Large intestine (tissue), 3 donors: ENCODE results near the gene POLE. TPM values are rescaled to one million over a fixed set of nuclear protein-coding genes. Genes with fewer than 3 reads are reported as not detected.

Experiments used
- DNase-seq, 2 donors: peaks; one replicate each; pipeline versions ENCODE4 v3.0.0 to v3.0.0-alpha.2; 2013
- H3K27ac ChIP-seq: one replicate; pipeline ENCODE4 v1.5.1; 2013; ENCODE audit warnings: low read length
- H3K27me3 ChIP-seq: 2 replicates; pipeline ENCODE4 v1.6.1; 2013; ENCODE audit warnings: low read length; ENCODE audit not compliant: control insufficient read depth, insufficient read depth
- H3K36me3 ChIP-seq: 2 replicates; pipeline ENCODE4 v1.6.1; 2013; ENCODE audit warnings: low read length; ENCODE audit not compliant: control insufficient read depth, insufficient read depth
- H3K4me1 ChIP-seq: one replicate; pipeline ENCODE4 v1.6.1; 2013; ENCODE audit warnings: low read length; ENCODE audit not compliant: control insufficient read depth, insufficient read depth
- H3K4me3 ChIP-seq: one replicate; pipeline ENCODE4 v1.5.1; 2013; ENCODE audit warnings: low read length
- H3K9me3 ChIP-seq: one replicate; pipeline ENCODE4 v1.6.1; 2013; ENCODE audit warnings: mild to moderate bottlenecking, low read depth, low read length, moderate library complexity; ENCODE audit not compliant: control insufficient read depth
- WGBS: methylation state at CpG from one replicate; pipeline ENCODE4 v1.1.5; 2013; ENCODE audit warnings: low lambda C conversion rate; ENCODE audit not compliant: insufficient coverage; 5-methylcytosine and 5-hydroxymethylcytosine counted together
- polyA plus RNA-seq: library from polyadenylated mRNA; unstranded; fragments of 120-200 nt; gene quantifications from one replicate; pipeline ENCODE4 v1.2.1, GENCODE V29; 2013

Gene POLE
- polyA plus RNA-seq, 1 donor = 48.1 TPM

DNA sequence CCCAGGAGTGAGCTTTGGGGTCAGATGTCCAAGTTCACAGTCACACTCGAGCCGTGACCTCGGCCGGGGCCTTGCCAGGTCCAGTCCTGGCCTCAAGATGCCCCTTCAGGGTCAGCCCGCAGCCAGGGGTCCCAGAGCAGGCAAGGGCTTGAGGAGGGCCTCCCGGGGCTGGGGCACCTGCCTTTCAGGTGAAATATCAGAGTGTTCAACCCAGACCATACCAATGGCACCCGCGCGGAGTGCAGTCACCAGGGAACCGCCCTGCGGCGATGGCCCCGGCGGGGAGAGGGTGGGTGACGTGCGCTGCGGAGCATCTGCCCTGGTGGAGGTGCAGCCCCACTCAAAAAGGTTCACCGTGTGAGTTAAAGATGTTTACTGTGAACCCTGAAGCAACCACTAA is 93.6 kb downstream of the POLE start:
- peak overlapping the region; percentile 43 for H3K27ac ChIP-seq
- no CpG with 5 or more reads among the region's 18 CpGs for WGBS

DNA sequence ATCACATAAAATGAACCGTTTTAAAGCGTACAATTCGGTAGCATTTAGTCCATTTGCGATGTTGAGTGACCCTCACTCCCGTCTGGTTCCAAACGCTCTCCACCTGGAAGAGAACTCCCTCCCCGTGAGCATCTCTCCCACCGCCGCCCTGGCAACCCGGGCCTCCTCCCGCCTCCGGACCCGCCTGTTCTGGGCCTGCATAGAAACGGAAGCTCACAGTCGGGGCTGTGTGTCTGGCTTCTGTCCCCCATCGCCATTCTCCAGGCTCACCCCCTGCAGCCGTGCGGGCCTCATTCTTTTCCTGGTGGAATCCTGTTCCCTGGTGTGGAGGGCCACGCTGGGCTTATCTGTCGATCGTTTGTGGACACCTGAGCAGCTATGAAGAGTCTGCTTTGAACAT is 94.1 kb downstream of the POLE start:
- WGBS = 89% methylated on average over 4 of the region's 21 CpGs
- no peak overlapping the region for H3K4me3 ChIP-seq
- peaks cover 10% of the 10 kb centered on the region for H3K27me3 ChIP-seq
- H3K9me3 ChIP-seq = no peaks in the 10 kb centered on the region
- DNase-seq = no peak
- no peaks in the 10 kb centered on the region for H3K36me3 ChIP-seq
- no peak overlapping the region for H3K27ac ChIP-seq
- peaks cover 8% of the 10 kb centered on the region for H3K4me1 ChIP-seq

More for the DNA sequence above, 93.6 kb downstream of the POLE start:
- Histone ChIP-seq H3K27me3 (peaks cover 10% of the 10 kb centered on the region), H3K36me3 (no peaks in the 10 kb centered on the region), H3K4me3 (no peak overlapping the region), H3K9me3 (no peaks in the 10 kb centered on the region), H3K4me1 (peaks cover 8% of the 10 kb centered on the region)
- DNase-seq = no peak

DNA sequence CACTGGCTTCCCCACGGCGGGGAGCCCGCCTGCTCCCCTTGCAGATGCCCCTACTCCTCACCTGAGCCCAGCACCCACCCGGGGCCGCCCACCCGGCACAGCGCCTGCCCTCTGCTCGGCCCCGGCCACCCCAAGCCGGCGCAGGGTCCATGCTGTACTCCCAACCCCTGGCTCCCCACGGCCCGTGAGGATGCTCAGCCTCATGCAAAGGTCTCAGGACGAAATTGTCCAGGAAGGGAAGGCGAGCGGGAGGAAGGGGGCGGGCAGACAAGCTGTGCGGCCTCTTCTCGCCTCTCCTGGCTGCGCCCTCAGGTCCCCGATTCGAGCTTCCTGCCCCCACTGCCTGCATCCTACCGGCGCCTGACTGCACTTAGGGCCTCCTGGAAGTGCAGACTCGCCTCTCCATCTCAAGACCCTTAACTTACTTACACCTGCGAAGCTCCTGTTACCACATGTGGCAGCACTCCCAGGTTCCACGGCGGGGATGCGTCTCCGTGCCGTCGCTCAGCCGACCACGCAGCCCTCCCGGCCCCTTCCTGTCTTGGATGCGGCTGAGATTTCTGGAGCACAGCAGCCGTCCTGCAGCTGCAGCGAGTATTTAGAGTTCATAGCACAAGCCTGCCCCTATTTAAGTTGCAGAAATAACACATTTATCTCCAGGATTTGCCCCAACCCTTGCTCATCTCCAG is 94.7 kb downstream of the POLE start:
- no CpG with 5 or more reads among the region's 38 CpGs for WGBS
- Histone ChIP-seq H3K36me3 (no peaks in the 10 kb centered on the region), H3K9me3 (no peaks in the 10 kb centered on the region), H3K27me3 (peaks cover 10% of the 10 kb centered on the region), H3K4me1 (peaks cover 6% of the 10 kb centered on the region), H3K4me3 (no peak overlapping the region), H3K27ac (no peak overlapping the region)
- no peak for DNase-seq

DNA sequence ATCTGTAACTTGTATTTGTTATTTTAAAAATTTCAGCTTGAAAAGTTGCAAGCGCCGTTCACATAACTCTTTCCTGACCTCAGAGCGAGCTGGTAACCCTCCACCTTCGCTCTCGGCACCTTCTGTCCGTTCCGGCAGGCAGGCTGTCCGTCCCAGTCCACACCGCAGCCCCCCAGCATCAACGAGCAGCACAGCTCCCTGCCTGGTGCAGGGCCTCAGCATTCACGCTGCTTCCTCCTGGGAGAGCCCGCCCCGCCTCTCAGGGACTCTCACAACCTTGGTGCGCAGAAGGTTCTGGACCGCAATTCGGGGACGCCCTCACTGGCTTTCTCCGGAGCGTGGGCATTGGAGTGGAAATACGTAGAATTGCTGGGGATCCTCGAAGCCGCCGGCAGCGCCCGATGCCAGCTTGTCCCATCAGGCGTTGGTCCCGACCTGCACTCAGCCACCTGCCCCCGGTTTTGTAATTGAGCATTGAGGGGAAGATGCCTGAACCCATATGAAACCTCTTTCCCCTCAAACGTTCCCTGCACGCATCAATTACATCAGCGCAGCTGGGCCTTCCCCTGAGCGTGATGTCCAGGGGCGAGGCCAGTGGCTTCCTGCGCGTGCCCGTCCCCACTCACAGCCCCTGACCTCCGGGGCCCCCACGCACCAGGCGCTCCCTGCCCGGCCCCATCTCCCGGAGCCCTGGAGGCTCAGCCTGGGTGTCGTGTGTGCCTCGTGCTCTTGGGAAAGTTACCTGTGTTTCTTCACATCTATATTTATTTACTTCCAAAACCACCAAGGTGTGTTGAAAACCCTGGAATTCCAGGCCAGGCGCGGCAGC is 95.8 kb downstream of the POLE start:
- no peak overlapping the region for H3K4me3 ChIP-seq
- peaks cover 10% of the 10 kb centered on the region for H3K27me3 ChIP-seq
- 100% methylated on average over 2 of the region's 45 CpGs for WGBS
- no peak for DNase-seq
- H3K36me3 ChIP-seq = no peaks in the 10 kb centered on the region
- no peak overlapping the region for H3K27ac ChIP-seq
- peaks cover 5% of the 10 kb centered on the region for H3K4me1 ChIP-seq
- H3K9me3 ChIP-seq = no peaks in the 10 kb centered on the region

DNA sequence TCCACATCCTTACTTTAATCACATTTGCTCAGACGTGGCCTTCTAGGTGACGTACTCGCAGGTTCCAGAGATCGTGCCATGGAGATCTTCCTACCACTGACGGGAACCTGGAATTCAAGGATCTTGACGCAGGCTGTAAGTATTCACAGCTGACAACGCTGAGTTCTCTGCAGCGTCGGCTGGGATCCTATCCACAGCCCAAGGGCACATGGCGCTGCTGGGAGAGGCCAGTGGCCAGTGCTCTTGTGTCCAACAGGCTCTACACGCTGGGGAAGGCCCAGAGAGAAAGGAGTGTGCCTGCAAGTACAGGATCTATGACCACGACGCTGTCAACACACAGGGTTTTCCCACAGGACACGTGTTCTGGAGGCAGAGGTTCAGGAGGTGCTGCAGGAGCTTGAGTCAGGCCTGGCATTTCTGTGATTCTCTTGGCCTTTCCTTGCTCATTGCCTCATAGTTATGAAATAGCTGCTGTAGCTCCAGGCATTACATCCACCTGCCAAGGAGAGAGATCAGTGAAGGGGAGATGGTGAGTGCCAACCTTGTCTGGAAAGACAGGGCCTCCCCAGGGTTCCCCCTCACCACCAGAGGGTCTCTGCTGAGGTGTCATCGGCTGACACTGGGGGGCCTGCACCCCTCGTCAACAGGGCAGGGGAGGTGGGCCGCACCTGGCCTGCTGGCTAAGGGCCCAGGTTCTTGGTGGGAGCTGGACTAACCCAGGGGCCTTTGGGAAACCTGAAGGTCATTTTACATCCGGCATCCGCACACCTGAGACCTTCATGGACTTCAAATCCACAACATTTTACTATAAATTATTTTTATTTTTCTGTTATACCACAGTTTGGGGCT is 98.1 kb downstream of the POLE start:
- Histone ChIP-seq H3K27me3 (peaks cover 3% of the 10 kb centered on the region), H3K4me1 (peaks cover 5% of the 10 kb centered on the region), H3K9me3 (peaks cover 6% of the 10 kb centered on the region), H3K4me3 (no peak overlapping the region), H3K27ac (no peak overlapping the region), H3K36me3 (peaks cover under 1% of the 10 kb centered on the region)
- WGBS = no CpG with 5 or more reads among the region's 19 CpGs
- no peak for DNase-seq

DNA sequence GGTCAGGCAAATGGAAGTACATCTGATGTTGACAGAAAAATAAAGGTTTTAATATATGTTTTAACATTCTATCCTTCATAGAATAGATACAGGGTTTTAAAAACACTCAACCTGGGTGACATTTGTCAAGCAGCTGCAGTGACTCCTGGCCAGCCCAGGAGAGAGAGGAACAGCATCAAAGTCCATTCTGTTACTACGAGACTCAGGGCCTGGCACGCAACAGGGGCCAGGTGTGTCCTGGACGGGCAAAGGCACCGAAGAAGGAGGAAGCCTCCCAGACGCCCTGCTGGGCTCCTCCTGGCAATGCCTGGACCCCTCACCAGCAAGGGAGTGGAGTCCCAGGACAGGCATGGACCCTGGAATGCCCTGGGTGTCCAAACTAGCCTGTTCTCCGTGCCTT is 98.8 kb downstream of the POLE start:
- H3K4me3 ChIP-seq = no peak overlapping the region
- peaks cover under 1% of the 10 kb centered on the region for H3K4me1 ChIP-seq
- peaks cover 6% of the 10 kb centered on the region for H3K9me3 ChIP-seq
- no CpG with 5 or more reads among the region's 6 CpGs for WGBS
- no peak overlapping the region for H3K27ac ChIP-seq
- H3K27me3 ChIP-seq = peaks cover 3% of the 10 kb centered on the region
- H3K36me3 ChIP-seq = peaks cover 3% of the 10 kb centered on the region
- no peak for DNase-seq

DNA sequence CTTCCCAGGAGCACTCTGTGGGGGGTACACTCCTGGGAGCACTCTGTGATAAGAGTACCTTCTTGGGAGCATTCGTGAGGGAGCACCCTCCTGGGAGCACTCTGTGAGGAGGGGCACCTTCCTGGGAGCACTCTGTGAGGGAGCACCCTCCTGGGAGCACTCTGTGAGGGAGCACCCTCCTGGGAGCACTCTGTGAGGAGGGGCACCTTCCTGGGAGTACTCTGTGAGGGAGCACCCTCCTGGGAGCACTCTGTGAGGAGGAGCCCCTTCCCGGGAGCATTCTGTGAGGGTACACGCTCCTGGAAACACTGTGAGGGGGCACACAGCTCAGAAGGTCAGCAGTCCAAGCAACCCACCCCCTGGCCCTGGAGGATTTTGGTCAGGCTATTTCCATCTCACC is 99.4 kb downstream of the POLE start:
- Histone ChIP-seq H3K27ac (no peak overlapping the region), H3K36me3 (peaks cover 3% of the 10 kb centered on the region), H3K4me1 (no peaks in the 10 kb centered on the region), H3K4me3 (no peak overlapping the region), H3K27me3 (peaks cover 3% of the 10 kb centered on the region), H3K9me3 (peaks cover 8% of the 10 kb centered on the region)
- WGBS = no CpG with 5 or more reads among the region's 3 CpGs
- DNase-seq = no peak

DNA sequence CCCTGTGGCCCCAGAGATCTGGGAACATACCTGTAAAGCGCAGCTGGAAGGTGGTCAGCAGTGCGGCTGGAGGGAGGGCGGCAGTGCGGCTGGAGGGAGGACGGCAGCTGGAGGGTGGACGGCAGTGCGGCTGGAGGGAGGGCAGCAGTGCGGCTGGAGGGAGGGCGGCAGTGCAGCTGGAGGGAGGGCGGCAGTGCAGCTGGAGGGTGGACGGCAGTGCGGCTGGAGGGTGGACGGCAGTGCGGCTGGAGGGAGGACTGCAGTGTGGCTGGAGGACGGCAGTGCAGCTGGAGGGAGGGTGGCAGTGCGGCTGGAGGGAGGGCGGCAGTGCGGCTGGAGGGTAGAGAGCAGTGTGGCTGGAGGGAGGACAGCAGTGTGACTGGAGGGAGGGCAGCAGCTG is 100.2 kb downstream of the POLE start:
- WGBS = no CpG with 5 or more reads among the region's 18 CpGs
- no peak overlapping the region for H3K4me3 ChIP-seq
- DNase-seq = no peak

DNA sequence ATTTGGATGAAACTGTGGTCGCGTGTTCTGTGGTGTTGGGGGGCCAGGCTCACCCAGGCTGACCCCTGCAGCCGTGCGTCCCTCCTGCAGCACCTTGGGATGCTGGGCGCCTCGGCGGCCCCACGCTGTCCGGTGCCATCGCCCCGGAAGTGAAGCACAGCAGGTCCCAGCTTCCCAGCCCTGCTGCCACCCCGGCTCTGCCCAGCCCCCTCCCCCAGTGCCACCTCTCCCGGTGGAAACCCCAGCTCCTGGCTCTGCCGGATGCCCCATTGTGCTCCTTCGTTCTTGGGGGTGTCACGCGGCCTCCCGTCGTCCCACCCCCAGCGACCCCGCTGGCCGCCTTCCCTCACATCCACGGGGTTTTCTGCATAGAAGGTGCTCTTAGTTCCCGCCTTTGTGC is 102.0 kb downstream of the POLE start:
- H3K27me3 ChIP-seq = peaks cover 8% of the 10 kb centered on the region
- no peak overlapping the region for H3K27ac ChIP-seq
- H3K9me3 ChIP-seq = peaks cover 16% of the 10 kb centered on the region
- H3K36me3 ChIP-seq = peaks cover 18% of the 10 kb centered on the region
- DNase-seq = no peak
- no CpG with 5 or more reads among the region's 24 CpGs for WGBS
- H3K4me3 ChIP-seq = no peak overlapping the region
- no peaks in the 10 kb centered on the region for H3K4me1 ChIP-seq

More for the DNA sequence above, 100.2 kb downstream of the POLE start:
- Histone ChIP-seq H3K4me1 (no peaks in the 10 kb centered on the region), H3K27ac (no peak overlapping the region), H3K9me3 (peaks cover 15% of the 10 kb centered on the region), H3K36me3 (peaks cover 5% of the 10 kb centered on the region), H3K27me3 (peaks cover 8% of the 10 kb centered on the region)

DNA sequence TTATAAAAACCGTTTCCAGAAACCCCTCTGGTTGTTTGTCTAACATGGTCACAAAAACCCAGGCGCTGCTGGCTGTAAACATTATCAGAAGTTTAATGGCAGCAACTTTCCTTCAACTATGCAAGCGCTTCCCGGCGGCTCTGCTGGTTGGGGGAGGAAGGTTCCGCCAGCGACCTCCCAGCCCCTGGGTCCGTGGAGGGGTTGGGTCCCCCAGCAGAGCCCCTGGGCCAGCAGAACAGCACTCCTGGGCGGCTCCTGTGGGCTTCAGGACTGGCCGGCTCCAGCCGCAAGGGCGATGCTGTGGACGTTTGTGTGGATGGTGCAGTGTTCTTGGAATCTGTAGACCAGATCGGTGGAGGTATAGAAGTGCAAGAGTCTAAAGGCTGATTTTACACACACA is 102.7 kb downstream of the POLE start:
- WGBS = no CpG with 5 or more reads among the region's 14 CpGs

More for the DNA sequence above, 102.7 kb downstream of the POLE start:
- Histone ChIP-seq H3K36me3 (peaks cover 18% of the 10 kb centered on the region), H3K27me3 (peaks cover 8% of the 10 kb centered on the region), H3K4me3 (no peak overlapping the region), H3K27ac (no peak overlapping the region), H3K9me3 (peaks cover 16% of the 10 kb centered on the region), H3K4me1 (no peaks in the 10 kb centered on the region)
- DNase-seq = no peak
